Stomach (tissue), 9 donors: ENCODE results near the gene E2F6. TPM values are rescaled to one million over a fixed set of nuclear protein-coding genes. Genes with fewer than 3 reads are reported as not detected.

ENCODE experiments used
- DNase-seq, 2 donors: peaks; one replicate each; pipeline versions ENCODE4 v3.0.0 to v3.0.0-alpha.2; 2013 to 2019
- H3K27ac ChIP-seq, 5 donors: fragments of 200-600 bp in 4 of 5; sonication (generic) in 4 of 5; one replicate each; pipeline ENCODE4 v1.5.1; 2013 to 2019; ENCODE audit warnings: mild to moderate bottlenecking in 1 of 5, moderate library complexity in 1 of 5
- H3K27me3 ChIP-seq, 3 donors: fragments of 200-600 bp; sonication (generic); one replicate each; pipeline ENCODE4 v1.5.1; 2017 to 2019; ENCODE audit warnings: mixed run types in 1 of 3
- H3K36me3 ChIP-seq, 4 donors: fragments of 200-600 bp; sonication (generic); 1 replicate in 3 of 4; 2 replicates in 1 of 4; pipeline ENCODE4 v1.5.1; 2016 to 2019
- H3K4me1 ChIP-seq, 4 donors: fragments of 200-600 bp; sonication (generic); one replicate each; pipeline ENCODE4 v1.5.1; 2016 to 2019
- H3K4me3 ChIP-seq, 4 donors: fragments of 200-600 bp; sonication (generic) in 3 of 4; one replicate each; pipeline ENCODE4 v1.5.1; 2016 to 2019; ENCODE audit warnings: mild to moderate bottlenecking in 1 of 4
- H3K9me3 ChIP-seq, 4 donors: fragments of 200-600 bp; sonication (generic); one replicate each; pipeline ENCODE4 v1.5.1; 2016 to 2019
- CTCF ChIP-seq, 7 experiments: fragments of 450-650 bp in 4 of 7; fragments of 200-600 bp in 3 of 7; sonication (generic) in 3 of 7; IDR thresholded peaks; one replicate each; pipeline ENCODE4 v1.5.1; 2016 to 2019; ENCODE audit warnings: antibody characterized with exemption in 7 of 7, control low read depth in 2 of 7, mild to moderate bottlenecking in 1 of 7
- EP300 ChIP-seq: sonication (generic); formaldehyde crosslinking; IDR thresholded peaks from one replicate; pipeline ENCODE4 v1.6.1; 2017; ENCODE audit warnings: antibody characterized with exemption
- POLR2A ChIP-seq, 4 donors: fragments of 450-650 bp; IDR thresholded peaks; one replicate each; pipeline ENCODE4 v1.6.1; 2016; ENCODE audit warnings: antibody characterized with exemption in 4 of 4, control low read depth in 2 of 4, mild to moderate bottlenecking in 1 of 4, moderate library complexity in 1 of 4
- POLR2AphosphoS5 ChIP-seq, 3 donors: sonication (generic); formaldehyde crosslinking; IDR thresholded peaks; one replicate each; pipeline ENCODE4 v1.6.1; 2016; ENCODE audit warnings: antibody characterized with exemption in 3 of 3
- WGBS, 5 donors: extraction: QIAGEN DNeasy Blood & Tissue Kit in 3 of 5; methylation state at CpG; one replicate each; pipeline versions ENCODE4 v1.1.5 to v1.1.7; 2013 to 2018; 5-methylcytosine and 5-hydroxymethylcytosine counted together
- intact Hi-C: fragments of 100-400 bp; cut with DNase I; formaldehyde crosslinking; loops from one replicate; pipeline ENCODE4 v1.15.1; 2023; ENCODE audit warnings: low total_unique reads
- polyA plus RNA-seq, 3 donors: library from polyadenylated mRNA; stranded (reverse); fragments of 200-250 nt; gene quantifications; one replicate each; pipeline ENCODE4 v1.2.3, GENCODE V29; 2013
- total RNA-seq, 5 donors: library from RNA; depleted of rRNA; stranded (reverse); fragments of >200 nt; gene quantifications; one replicate each; pipeline versions ENCODE4 v1.1.0 to v1.2.3, GENCODE V29; 2014 to 2016
- donor health status: healthy with polysubstance abuse.
- donor health status: Bipolar disorder and iron deficiency.
- donor health status: healthy.

E2F6 gene
- total and polyA plus RNA-seq, 8 donors = 0.58 to 32.1 (median 10.1) TPM

- H3K4me1 ChIP-seq = peaks cover 0 to 11% (median 5%) of the 10 kb centered on the region in 4 donors
- peaks cover 4 to 9% (median 5%) of the 10 kb centered on the region in 4 donors for H3K9me3 ChIP-seq
- no peak for DNase-seq
- no peaks in the 10 kb centered on the region for H3K36me3 ChIP-seq
- H3K27ac ChIP-seq = no peak overlapping the region
- no peak overlapping the region for H3K4me3 ChIP-seq
- WGBS, 5 donors = 93 to 98% (median 97%) methylated on average over 2 of the region's 2 CpGs
- no peaks in the 10 kb centered on the region for H3K27me3 ChIP-seq
- intact Hi-C loops = no loop called here
- TF ChIP-seq POLR2A (IDR thresholded peaks at IDR 0.05) = no peak
- no peak for TF ChIP-seq EP300
- TF ChIP-seq POLR2AphosphoS5 (IDR thresholded peaks at IDR 0.05) = no peak
- no peak for TF ChIP-seq CTCF (IDR thresholded peaks at IDR 0.05)
Observed at GRCh38 chr2:11416186-11416585, 49.8 kb downstream of the E2F6 start.

- Histone ChIP-seq H3K27ac (no peak overlapping the region), H3K4me3 (no peak overlapping the region), H3K27me3 (no peaks in the 10 kb centered on the region), H3K36me3 (no peaks in the 10 kb centered on the region), H3K4me1 (peaks cover 0 to 12% (median 6%) of the 10 kb centered on the region in 4 donors), H3K9me3 (peaks cover 4 to 9% (median 5%) of the 10 kb centered on the region in 4 donors)
- intact Hi-C loops = loop anchor here (5.0 kb wide), 2 partner anchors 72 to 177 kb away; partner anchors contain the start of gene ROCK2
- no peak for DNase-seq
- TF ChIP-seq CTCF (IDR thresholded peaks at IDR 0.05) (no peak), EP300 (no peak), POLR2AphosphoS5 (IDR thresholded peaks at IDR 0.05) (no peak), POLR2A (IDR thresholded peaks at IDR 0.05) (no peak)
- WGBS, 5 donors = 85 to 92% (median 87%) methylated on average over 12 of the region's 12 CpGs
Observed at GRCh38 chr2:11414372-11415124, 51.4 kb downstream of the E2F6 start.

- no peaks in the 10 kb centered on the region for H3K27me3 ChIP-seq
- H3K27ac ChIP-seq = no peak overlapping the region
- no peaks in the 10 kb centered on the region for H3K9me3 ChIP-seq
- H3K4me3 ChIP-seq = peak overlapping the region in 1 of 4 donors; percentile 40
- no peak for DNase-seq
- TF ChIP-seq CTCF (IDR thresholded peaks at IDR 0.05) = no peak
- no peak for TF ChIP-seq EP300
- no peak for TF ChIP-seq POLR2A (IDR thresholded peaks at IDR 0.05)
- no peak for TF ChIP-seq POLR2AphosphoS5 (IDR thresholded peaks at IDR 0.05)
- 79 to 91% (median 83%) methylated on average over 5 of the region's 5 CpGs for WGBS, 5 donors
- intact Hi-C loops = loop anchor here (5.0 kb wide), 2 partner anchors 70 to 175 kb away; partner anchors contain the start of gene ROCK2
- peaks cover 0 to 12% (median 6%) of the 10 kb centered on the region in 4 donors for H3K4me1 ChIP-seq
- H3K36me3 ChIP-seq = no peaks in the 10 kb centered on the region
Observed at GRCh38 chr2:11412449-11412810, 53.5 kb downstream of the E2F6 start.

GRCh38 chr2:11411768-11412448 is 54.1 kb downstream of the E2F6 start:
- H3K27ac ChIP-seq = peak overlapping the region in 1 of 5 donors; percentile 0
- H3K4me1 ChIP-seq = peaks cover 0 to 14% (median 7%) of the 10 kb centered on the region in 4 donors
- peak; percentile 57 to 84 for DNase-seq
- peak overlapping the region; percentile 26 to 42 (median 40) for H3K4me3 ChIP-seq
- TF ChIP-seq POLR2AphosphoS5 (IDR thresholded peaks at IDR 0.05) (peak in 1 of 3 donors; percentile 43), POLR2A (IDR thresholded peaks at IDR 0.05) (no peak), EP300 (no peak), CTCF (IDR thresholded peaks at IDR 0.05) (peak in 5 of 7 experiments; percentile 59 to 84 (median 74))
- 11 to 22% (median 16%) methylated on average over 11 of the region's 11 CpGs for WGBS, 5 donors
- H3K36me3 ChIP-seq = no peaks in the 10 kb centered on the region
- H3K9me3 ChIP-seq = no peaks in the 10 kb centered on the region
- intact Hi-C loops = loop anchor here (5.0 kb wide), 2 partner anchors 70 to 175 kb away; partner anchors contain the start of gene ROCK2
- H3K27me3 ChIP-seq = no peaks in the 10 kb centered on the region
